ENCODE data around the gene PCOLCE2.

DNA sequence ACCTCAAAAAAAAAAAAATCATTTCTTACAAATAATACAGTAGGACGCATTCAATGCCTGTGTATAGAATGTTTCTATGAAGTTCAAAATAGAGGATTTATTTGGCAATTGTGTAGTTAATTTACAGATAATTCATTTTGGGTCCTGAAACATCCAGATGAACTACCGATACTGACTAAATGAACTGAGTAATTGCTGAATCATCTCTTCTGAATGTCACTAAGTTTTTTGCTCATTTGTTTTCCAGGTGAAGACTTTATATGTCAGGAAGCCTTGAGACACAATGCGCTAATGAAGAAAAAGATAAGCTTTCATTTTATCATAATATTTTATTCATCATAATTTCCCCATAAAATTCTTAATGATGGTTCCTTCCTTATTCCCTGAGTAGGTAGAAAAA is 39.7 kb downstream of the PCOLCE2 start:
- no peak for TF ChIP-seq FOSL1 (IDR thresholded peaks at IDR 0.05; ENCODE audit: low read depth)
- no peak for TF ChIP-seq POLR2A (IDR thresholded peaks at IDR 0.05; ENCODE audit: borderline replicate concordance, extremely low read depth, insufficient read depth, insufficient read length)
- no peak for TF ChIP-seq SP1 (IDR thresholded peaks at IDR 0.05; ENCODE audit: low read depth)
- TF ChIP-seq, protein P1, sequence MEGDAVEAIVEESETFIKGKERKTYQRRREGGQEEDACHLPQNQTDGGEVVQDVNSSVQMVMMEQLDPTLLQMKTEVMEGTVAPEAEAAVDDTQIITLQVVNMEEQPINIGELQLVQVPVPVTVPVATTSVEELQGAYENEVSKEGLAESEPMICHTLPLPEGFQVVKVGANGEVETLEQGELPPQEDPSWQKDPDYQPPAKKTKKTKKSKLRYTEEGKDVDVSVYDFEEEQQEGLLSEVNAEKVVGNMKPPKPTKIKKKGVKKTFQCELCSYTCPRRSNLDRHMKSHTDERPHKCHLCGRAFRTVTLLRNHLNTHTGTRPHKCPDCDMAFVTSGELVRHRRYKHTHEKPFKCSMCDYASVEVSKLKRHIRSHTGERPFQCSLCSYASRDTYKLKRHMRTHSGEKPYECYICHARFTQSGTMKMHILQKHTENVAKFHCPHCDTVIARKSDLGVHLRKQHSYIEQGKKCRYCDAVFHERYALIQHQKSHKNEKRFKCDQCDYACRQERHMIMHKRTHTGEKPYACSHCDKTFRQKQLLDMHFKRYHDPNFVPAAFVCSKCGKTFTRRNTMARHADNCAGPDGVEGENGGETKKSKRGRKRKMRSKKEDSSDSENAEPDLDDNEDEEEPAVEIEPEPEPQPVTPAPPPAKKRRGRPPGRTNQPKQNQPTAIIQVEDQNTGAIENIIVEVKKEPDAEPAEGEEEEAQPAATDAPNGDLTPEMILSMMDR (IDR thresholded peaks at IDR 0.05 in 2 of 3, conservative IDR thresholded peaks at IDR 0.05 in 1 of 3; ENCODE audit: borderline replicate concordance in 1 of 3, insufficient read depth in 1 of 3, low read depth in 2 of 3, low read length in 2 of 3): no peak
- TF ChIP-seq, protein P2, sequence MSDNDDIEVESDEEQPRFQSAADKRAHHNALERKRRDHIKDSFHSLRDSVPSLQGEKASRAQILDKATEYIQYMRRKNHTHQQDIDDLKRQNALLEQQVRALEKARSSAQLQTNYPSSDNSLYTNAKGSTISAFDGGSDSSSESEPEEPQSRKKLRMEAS (IDR thresholded peaks at IDR 0.05): no peak
- TF ChIP-seq POLR2AphosphoS5 (IDR thresholded peaks at IDR 0.05; ENCODE audit: low read depth, low read length): no peak
- TF ChIP-seq SRF (IDR thresholded peaks at IDR 0.05; ENCODE audit: low read depth): no peak
- TF ChIP-seq RAD21 (IDR thresholded peaks at IDR 0.05; ENCODE audit: low read depth): no peak
- no peak for TF ChIP-seq YY1 (IDR thresholded peaks at IDR 0.05; ENCODE audit: extremely low read depth, insufficient replicate concordance, low read depth, low read length)
- no peak for TF ChIP-seq EZH2 (IDR thresholded peaks at IDR 0.05)
- no peak for TF ChIP-seq ZNF274 (IDR thresholded peaks at IDR 0.05; ENCODE audit: low read depth, low read length)
- TF ChIP-seq, protein P3, sequence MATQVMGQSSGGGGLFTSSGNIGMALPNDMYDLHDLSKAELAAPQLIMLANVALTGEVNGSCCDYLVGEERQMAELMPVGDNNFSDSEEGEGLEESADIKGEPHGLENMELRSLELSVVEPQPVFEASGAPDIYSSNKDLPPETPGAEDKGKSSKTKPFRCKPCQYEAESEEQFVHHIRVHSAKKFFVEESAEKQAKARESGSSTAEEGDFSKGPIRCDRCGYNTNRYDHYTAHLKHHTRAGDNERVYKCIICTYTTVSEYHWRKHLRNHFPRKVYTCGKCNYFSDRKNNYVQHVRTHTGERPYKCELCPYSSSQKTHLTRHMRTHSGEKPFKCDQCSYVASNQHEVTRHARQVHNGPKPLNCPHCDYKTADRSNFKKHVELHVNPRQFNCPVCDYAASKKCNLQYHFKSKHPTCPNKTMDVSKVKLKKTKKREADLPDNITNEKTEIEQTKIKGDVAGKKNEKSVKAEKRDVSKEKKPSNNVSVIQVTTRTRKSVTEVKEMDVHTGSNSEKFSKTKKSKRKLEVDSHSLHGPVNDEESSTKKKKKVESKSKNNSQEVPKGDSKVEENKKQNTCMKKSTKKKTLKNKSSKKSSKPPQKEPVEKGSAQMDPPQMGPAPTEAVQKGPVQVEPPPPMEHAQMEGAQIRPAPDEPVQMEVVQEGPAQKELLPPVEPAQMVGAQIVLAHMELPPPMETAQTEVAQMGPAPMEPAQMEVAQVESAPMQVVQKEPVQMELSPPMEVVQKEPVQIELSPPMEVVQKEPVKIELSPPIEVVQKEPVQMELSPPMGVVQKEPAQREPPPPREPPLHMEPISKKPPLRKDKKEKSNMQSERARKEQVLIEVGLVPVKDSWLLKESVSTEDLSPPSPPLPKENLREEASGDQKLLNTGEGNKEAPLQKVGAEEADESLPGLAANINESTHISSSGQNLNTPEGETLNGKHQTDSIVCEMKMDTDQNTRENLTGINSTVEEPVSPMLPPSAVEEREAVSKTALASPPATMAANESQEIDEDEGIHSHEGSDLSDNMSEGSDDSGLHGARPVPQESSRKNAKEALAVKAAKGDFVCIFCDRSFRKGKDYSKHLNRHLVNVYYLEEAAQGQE (IDR thresholded peaks at IDR 0.05; ENCODE audit: low read depth): no peak

Measured in HCT116 (cell line).